Osteocyte (in vitro differentiated cells): ENCODE data around the gene TLR6. TPM values are rescaled to one million over a fixed set of nuclear protein-coding genes. Genes with fewer than 3 reads are reported as not detected.
A peak's percentile ranks its signal among the peaks of the same experiment; 100 is the strongest.

Experiments
- DNase-seq: peaks from one replicate; pipeline ENCODE4 v3.0.0; 2021; ENCODE audit warnings: mixed read lengths; ENCODE audit not compliant: unreplicated experiment; ENCODE audit errors: extremely low spot score
- H3K27ac Mint-ChIP-seq: one replicate; pipeline ENCODE4 v1.8.0; 2021; ENCODE audit warnings: mild to moderate bottlenecking, mixed read lengths; ENCODE audit not compliant: unreplicated experiment
- H3K27me3 Mint-ChIP-seq: one replicate; pipeline ENCODE4 v1.8.0; 2021; ENCODE audit warnings: mixed read lengths; ENCODE audit not compliant: unreplicated experiment
- H3K36me3 Mint-ChIP-seq: one replicate; pipeline ENCODE4 v1.8.0; 2021; ENCODE audit warnings: mixed read lengths; ENCODE audit not compliant: unreplicated experiment
- H3K4me1 Mint-ChIP-seq: one replicate; pipeline ENCODE4 v1.8.0; 2021; ENCODE audit warnings: mixed read lengths; ENCODE audit not compliant: unreplicated experiment
- H3K4me3 Mint-ChIP-seq: one replicate; pipeline ENCODE4 v1.8.0; 2021; ENCODE audit warnings: mild to moderate bottlenecking, moderate library complexity, mixed read lengths; ENCODE audit not compliant: unreplicated experiment
- H3K9me3 Mint-ChIP-seq: one replicate; pipeline ENCODE4 v1.8.0; 2021; ENCODE audit warnings: mixed read lengths; ENCODE audit not compliant: unreplicated experiment
- total RNA-seq: library from RNA; stranded (reverse); gene quantifications from 2 replicates; pipeline ENCODE4 v1.2.1, GENCODE V29; 2021
- TF ChIP-seq, protein P1 (sequence below): fragments of 200-600 bp; sonication (generic); IDR thresholded peaks from 2 replicates; pipeline ENCODE4 v1.5.0; 2021; ENCODE audit warnings: antibody characterized with exemption, mild to moderate bottlenecking, moderate library complexity

The TLR6 gene
- total RNA-seq, 1 donor from 2014 or later = 2.5 TPM

DNA sequence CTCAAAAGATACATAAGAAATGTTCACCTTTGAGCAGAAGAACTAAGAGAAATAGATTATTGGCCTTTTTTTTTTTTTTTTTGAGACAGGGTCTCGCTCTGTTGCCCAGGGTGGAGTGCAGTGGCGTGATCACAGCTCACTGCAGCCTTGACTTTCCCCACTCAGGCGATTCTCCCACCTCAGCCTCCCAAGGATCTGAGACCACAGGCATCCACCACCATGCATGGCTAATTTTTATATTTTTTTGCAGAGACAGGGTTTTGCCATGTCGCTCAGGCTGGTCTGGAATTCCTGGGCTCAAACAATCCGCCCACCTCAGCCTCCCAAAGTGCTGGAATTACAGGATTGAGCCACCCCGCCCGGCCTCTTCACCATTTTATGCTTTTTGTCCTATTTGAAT, 2.9 kb upstream of the TLR6 start:
- no peak for DNase-seq
- TF ChIP-seq, protein P1, sequence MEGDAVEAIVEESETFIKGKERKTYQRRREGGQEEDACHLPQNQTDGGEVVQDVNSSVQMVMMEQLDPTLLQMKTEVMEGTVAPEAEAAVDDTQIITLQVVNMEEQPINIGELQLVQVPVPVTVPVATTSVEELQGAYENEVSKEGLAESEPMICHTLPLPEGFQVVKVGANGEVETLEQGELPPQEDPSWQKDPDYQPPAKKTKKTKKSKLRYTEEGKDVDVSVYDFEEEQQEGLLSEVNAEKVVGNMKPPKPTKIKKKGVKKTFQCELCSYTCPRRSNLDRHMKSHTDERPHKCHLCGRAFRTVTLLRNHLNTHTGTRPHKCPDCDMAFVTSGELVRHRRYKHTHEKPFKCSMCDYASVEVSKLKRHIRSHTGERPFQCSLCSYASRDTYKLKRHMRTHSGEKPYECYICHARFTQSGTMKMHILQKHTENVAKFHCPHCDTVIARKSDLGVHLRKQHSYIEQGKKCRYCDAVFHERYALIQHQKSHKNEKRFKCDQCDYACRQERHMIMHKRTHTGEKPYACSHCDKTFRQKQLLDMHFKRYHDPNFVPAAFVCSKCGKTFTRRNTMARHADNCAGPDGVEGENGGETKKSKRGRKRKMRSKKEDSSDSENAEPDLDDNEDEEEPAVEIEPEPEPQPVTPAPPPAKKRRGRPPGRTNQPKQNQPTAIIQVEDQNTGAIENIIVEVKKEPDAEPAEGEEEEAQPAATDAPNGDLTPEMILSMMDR = no peak
- no peaks in the 10 kb centered on the region for H3K36me3 Mint-ChIP-seq
- H3K27me3 Mint-ChIP-seq = no peaks in the 10 kb centered on the region
- H3K27ac Mint-ChIP-seq = no peak overlapping the region
- H3K4me3 Mint-ChIP-seq = no peak overlapping the region
- H3K4me1 Mint-ChIP-seq = peaks cover 36% of the 10 kb centered on the region
- no peaks in the 10 kb centered on the region for H3K9me3 Mint-ChIP-seq

- peak overlapping the region; percentile 90 for H3K27ac Mint-ChIP-seq
- H3K36me3 Mint-ChIP-seq = no peaks in the 10 kb centered on the region
- H3K4me1 Mint-ChIP-seq = peaks cover 36% of the 10 kb centered on the region
- TF ChIP-seq, protein P1 = no peak
- no peaks in the 10 kb centered on the region for H3K9me3 Mint-ChIP-seq
- H3K4me3 Mint-ChIP-seq = peak overlapping the region; percentile 58
- H3K27me3 Mint-ChIP-seq = no peaks in the 10 kb centered on the region
- no peak for DNase-seq
Observed at GRCh38 chr4:38858097-38858420, 1.4 kb upstream of the TLR6 start.

- TF ChIP-seq, protein P1 = no peak
- H3K27me3 Mint-ChIP-seq = no peaks in the 10 kb centered on the region
- H3K27ac Mint-ChIP-seq = peak overlapping the region; percentile 90
- H3K4me1 Mint-ChIP-seq = peaks cover 36% of the 10 kb centered on the region
- H3K4me3 Mint-ChIP-seq = peak overlapping the region; percentile 58
- H3K9me3 Mint-ChIP-seq = no peaks in the 10 kb centered on the region
- H3K36me3 Mint-ChIP-seq = no peaks in the 10 kb centered on the region
- DNase-seq = no peak
Observed at GRCh38 chr4:38857354-38858096, 908 bp upstream of the TLR6 start.

- peak overlapping the region; percentile 60 for H3K4me3 Mint-ChIP-seq
- no peaks in the 10 kb centered on the region for H3K36me3 Mint-ChIP-seq
- H3K27me3 Mint-ChIP-seq = no peaks in the 10 kb centered on the region
- no peaks in the 10 kb centered on the region for H3K9me3 Mint-ChIP-seq
- peaks cover 36% of the 10 kb centered on the region for H3K4me1 Mint-ChIP-seq
- H3K27ac Mint-ChIP-seq = peak overlapping the region; percentile 33
- TF ChIP-seq, protein P1 = no peak
- no peak for DNase-seq
Observed at GRCh38 chr4:38856046-38856445, 571 bp downstream of the TLR6 start.

DNA sequence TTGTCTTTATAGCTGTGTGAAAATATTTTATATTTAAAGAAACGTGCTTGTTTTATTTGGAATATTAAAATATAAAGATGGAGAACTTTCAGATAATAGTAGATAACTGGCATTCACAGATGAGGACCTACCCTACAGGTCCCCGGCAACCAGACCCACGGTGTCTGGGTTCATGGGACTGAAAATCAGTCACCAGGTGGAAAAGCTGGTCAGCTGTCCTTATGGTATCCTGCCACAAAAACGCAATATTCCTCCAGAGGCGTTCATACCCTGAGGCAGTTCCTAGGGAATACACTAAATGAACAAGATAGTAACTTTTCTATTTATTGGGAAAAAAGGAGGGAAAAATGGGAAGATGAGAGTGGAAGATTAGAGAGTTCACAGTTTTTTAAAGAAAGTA, 1.2 kb downstream of the TLR6 start:
- Mint-ChIP-seq H3K4me1 (peaks cover 36% of the 10 kb centered on the region), H3K27me3 (no peaks in the 10 kb centered on the region), H3K36me3 (no peaks in the 10 kb centered on the region), H3K4me3 (no peak overlapping the region), H3K27ac (no peak overlapping the region), H3K9me3 (peaks cover 2% of the 10 kb centered on the region)
- TF ChIP-seq, protein P1 = no peak
- no peak for DNase-seq
